HG02938 (cell line): Measurements from ENCODE around the gene NECTIN1.

Experiments used
- ATAC-seq: cut with Tn5 transposase; IDR thresholded peaks from one replicate; pipeline ENCODE4 v1.9.1; 2021; ENCODE audit warnings: mild to moderate bottlenecking, moderate library complexity; ENCODE audit not compliant: unreplicated experiment

The NECTIN1 gene

GRCh38 chr11:119645018-119645417, 84.0 kb downstream of the NECTIN1 start:
- ATAC-seq = no peak

- no peak for ATAC-seq
These were observed 84.5 kb downstream of the NECTIN1 start for GRCh38 chr11:119644502-119644901.

GRCh38 chr11:119643876-119644225, 85.1 kb downstream of the NECTIN1 start:
- ATAC-seq = no peak

- ATAC-seq = no peak
These were observed 85.7 kb downstream of the NECTIN1 start for GRCh38 chr11:119643212-119643875.

GRCh38 chr11:119641983-119642745, 86.8 kb downstream of the NECTIN1 start:
- no peak for ATAC-seq

GRCh38 chr11:119640541-119640940, 88.5 kb downstream of the NECTIN1 start:
- no peak for ATAC-seq

- ATAC-seq = no peak
These were observed 89.3 kb downstream of the NECTIN1 start for GRCh38 chr11:119639642-119640205.

- no peak for ATAC-seq
These were observed 90.1 kb downstream of the NECTIN1 start for GRCh38 chr11:119638851-119639250.

- ATAC-seq = no peak
These were observed 91.5 kb downstream of the NECTIN1 start for GRCh38 chr11:119637481-119637880.

GRCh38 chr11:119635776-119636175, 93.2 kb downstream of the NECTIN1 start:
- no peak for ATAC-seq

- ATAC-seq = no peak
These were observed 93.8 kb downstream of the NECTIN1 start for GRCh38 chr11:119635041-119635740.

- ATAC-seq = no peak
These were observed 94.7 kb downstream of the NECTIN1 start for GRCh38 chr11:119634301-119634700.

GRCh38 chr11:119629834-119630624, 99.0 kb downstream of the NECTIN1 start:
- no peak for ATAC-seq

- no peak for ATAC-seq
These were observed 99.9 kb downstream of the NECTIN1 start for GRCh38 chr11:119629085-119629484.

- no peak for ATAC-seq
These were observed 101.7 kb downstream of the NECTIN1 start for GRCh38 chr11:119627286-119627685.

GRCh38 chr11:119626871-119627270, 102.1 kb downstream of the NECTIN1 start:
- no peak for ATAC-seq

- no peak for ATAC-seq
These were observed 102.7 kb downstream of the NECTIN1 start for GRCh38 chr11:119626197-119626841.

- ATAC-seq = no peak
These were observed 103.6 kb downstream of the NECTIN1 start for GRCh38 chr11:119625206-119625978.

GRCh38 chr11:119624629-119625028, 104.4 kb downstream of the NECTIN1 start:
- ATAC-seq = no peak
